IMR-90 (cell line): ENCODE results near the gene DHCR7. TPM values are rescaled to one million over a fixed set of nuclear protein-coding genes. Genes with fewer than 3 reads are reported as not detected.

Experiments
- ATAC-seq: fragments of 200-7000 bp; cut with Tn5 transposase; 2 replicates; pipeline ENCODE4 v1.9.1; 2020; ENCODE audit warnings: low read depth, mild to moderate bottlenecking, moderate library complexity
- Bru-seq: library from RNA; stranded (reverse); fragments of 400-500 nt; gene quantifications from one replicate; lab custom pipeline; 2021; lab: Mats Ljungman, UMichigan
- BruChase-seq, 2 experiments: library from RNA; stranded (reverse); fragments of 400-500 nt; gene quantifications; one replicate each; lab custom pipeline; 2021; lab: Mats Ljungman, UMichigan
- BruUV-seq: library from RNA; stranded (reverse); fragments of 400-500 nt; replicated peaks from 2 replicates; lab custom pipeline; 2021; lab: Mats Ljungman, UMichigan
- CTCF ChIA-PET: fragments of 300-600 bp; formaldehyde crosslinking; extraction: SDS; loops from one replicate; lab custom pipeline; 2021; ENCODE audit warnings: antibody characterized with exemption; lab: Yijun Ruan, JAX
- POLR2A ChIA-PET: fragments of 300-600 bp; sonication (Branson Sonifier 250); formaldehyde crosslinking; loops from one replicate; lab custom pipeline; 2022; ENCODE audit warnings: antibody characterized with exemption; ENCODE audit not compliant: unreplicated experiment; lab: Charles Lee
- DNase-seq: peaks from one replicate; pipeline ENCODE4 v3.0.0; 2013
- H2AFZ ChIP-seq: replicated peaks from 2 replicates; pipeline ENCODE3; 2013; ENCODE audit warnings: low read length, mild to moderate bottlenecking; ENCODE audit not compliant: poor library complexity
- H2AK5ac ChIP-seq: 2 replicates; pipeline ENCODE4 v1.6.1; 2013; ENCODE audit warnings: low read depth, low read length, inconsistent platforms
- H2AK9ac ChIP-seq: replicated peaks from 2 replicates; pipeline ENCODE3; 2013; ENCODE audit warnings: mild to moderate bottlenecking, low read depth, low read length, moderate library complexity; ENCODE audit not compliant: poor library complexity
- H2BK120ac ChIP-seq: 2 replicates; pipeline ENCODE4 v1.6.1; 2013; ENCODE audit warnings: low read depth, low read length, inconsistent platforms
- H2BK15ac ChIP-seq: 3 replicates; pipeline ENCODE4 v1.6.1; 2013; ENCODE audit warnings: low read depth, low read length, inconsistent platforms
- H2BK20ac ChIP-seq: 2 replicates; pipeline ENCODE4 v1.6.1; 2013; ENCODE audit warnings: low read depth, mild to moderate bottlenecking, inconsistent platforms, low read length, moderate library complexity
- H2BK5ac ChIP-seq: 2 replicates; pipeline ENCODE4 v1.6.1; 2013; ENCODE audit warnings: mild to moderate bottlenecking, low read depth, low read length, inconsistent platforms; ENCODE audit not compliant: poor library complexity, severe bottlenecking
- H3K14ac ChIP-seq: replicated peaks from 2 replicates; pipeline ENCODE4 v1.6.1; 2013; ENCODE audit warnings: low read depth, low read length, inconsistent platforms
- H3K18ac ChIP-seq: 2 replicates; pipeline ENCODE4 v1.6.1; 2013; ENCODE audit warnings: low read depth, low read length, control low read depth
- H3K23ac ChIP-seq: 2 replicates; pipeline ENCODE4 v1.6.1; 2013; ENCODE audit warnings: low read depth, low read length, inconsistent platforms
- H3K27ac ChIP-seq: 2 replicates; pipeline ENCODE4 v1.5.1; 2013; ENCODE audit warnings: mild to moderate bottlenecking, control low read depth, low read length; ENCODE audit not compliant: insufficient read depth
- H3K27me3 ChIP-seq: 2 replicates; pipeline ENCODE4 v1.6.1; 2013; ENCODE audit warnings: low read length; ENCODE audit not compliant: control insufficient read depth, insufficient read depth
- H3K36me3 ChIP-seq: 2 replicates; pipeline ENCODE4 v1.6.1; 2013; ENCODE audit warnings: low read length, mixed read lengths; ENCODE audit not compliant: control insufficient read depth, insufficient read depth
- H3K4ac ChIP-seq: 2 replicates; pipeline ENCODE4 v1.6.1; 2013; ENCODE audit warnings: low read depth, low read length, inconsistent platforms
- H3K4me1 ChIP-seq: 2 replicates; pipeline ENCODE4 v1.6.1; 2013; ENCODE audit warnings: low read length, mixed read lengths; ENCODE audit not compliant: control insufficient read depth, insufficient read depth
- H3K4me2 ChIP-seq: 2 replicates; pipeline ENCODE4 v1.6.1; 2013; ENCODE audit warnings: low read depth, mild to moderate bottlenecking, control low read depth, low read length, moderate library complexity
- H3K4me3 ChIP-seq: 2 replicates; pipeline ENCODE4 v1.5.1; 2013; ENCODE audit warnings: low read depth, mild to moderate bottlenecking, control low read depth, low read length, moderate library complexity; ENCODE audit not compliant: insufficient read depth
- H3K56ac ChIP-seq: 2 replicates; pipeline ENCODE4 v1.6.1; 2013; ENCODE audit warnings: low read length, inconsistent platforms; ENCODE audit not compliant: insufficient read depth; ENCODE audit errors: extremely low read depth
- H3K79me1 ChIP-seq, 2 experiments: 2 replicates each; pipeline ENCODE4 v1.6.1; 2013; ENCODE audit warnings: low read length in 2 of 2, inconsistent platforms in 1 of 2, low read depth in 1 of 2
- H3K9ac ChIP-seq: 2 replicates; pipeline ENCODE4 v1.6.1; 2013; ENCODE audit warnings: low read depth, low read length, control low read depth
- H3K9me1 ChIP-seq: 2 replicates; pipeline ENCODE4 v1.6.1; 2013; ENCODE audit warnings: low read length, inconsistent platforms; ENCODE audit not compliant: insufficient read depth
- H3K9me3 ChIP-seq: 2 replicates; pipeline ENCODE4 v1.6.1; 2013; ENCODE audit warnings: low read length; ENCODE audit not compliant: control insufficient read depth, insufficient read depth
- H4K20me1 ChIP-seq: 2 replicates; pipeline ENCODE4 v1.6.1; 2013; ENCODE audit warnings: low read length, inconsistent platforms; ENCODE audit not compliant: insufficient read depth
- H4K5ac ChIP-seq: 2 replicates; pipeline ENCODE4 v1.6.1; 2013; ENCODE audit warnings: mild to moderate bottlenecking, low read depth, low read length, control low read depth
- H4K8ac ChIP-seq, 2 experiments: 2 replicates each; pipeline ENCODE4 v1.6.1; 2013; ENCODE audit warnings: low read depth in 2 of 2, low read length in 2 of 2, control low read depth in 1 of 2, inconsistent platforms in 1 of 2
- H4K91ac ChIP-seq: 2 replicates; pipeline ENCODE4 v1.6.1; 2013; ENCODE audit warnings: low read depth, low read length, inconsistent platforms; ENCODE audit not compliant: insufficient read depth
- BHLHE40 ChIP-seq: fragments of 150-350 bp; IDR thresholded peaks from 2 replicates; pipeline ENCODE4 v1.6.1; 2016; ENCODE audit warnings: mild to moderate bottlenecking, low read depth, low read length
- CEBPB ChIP-seq: IDR thresholded peaks from 2 replicates; pipeline ENCODE4 v1.6.1; 2012; ENCODE audit warnings: low read depth, low read length, improper control_type of control experiment
- CHD1 ChIP-seq: IDR thresholded peaks from 2 replicates; pipeline ENCODE4 v1.6.1; 2012; ENCODE audit warnings: low read depth, low read length, improper control_type of control experiment
- ELK1 ChIP-seq: fragments of 150-350 bp; IDR thresholded peaks from 2 replicates; pipeline ENCODE4 v1.6.1; 2016; ENCODE audit warnings: low read depth, mild to moderate bottlenecking, low read length, moderate library complexity, borderline replicate concordance
- FOS ChIP-seq: fragments of 150-350 bp; IDR thresholded peaks from 2 replicates; pipeline ENCODE4 v1.6.1; 2016; ENCODE audit warnings: low read depth, low read length
- MAFK ChIP-seq: IDR thresholded peaks from 2 replicates; pipeline ENCODE4 v1.6.1; 2012; ENCODE audit warnings: low read depth, low read length, improper control_type of control experiment
- MAZ ChIP-seq: IDR thresholded peaks from 2 replicates; pipeline ENCODE4 v1.6.1; 2012; ENCODE audit warnings: low read depth, mild to moderate bottlenecking, low read length, improper control_type of control experiment, moderate library complexity, borderline replicate concordance
- MXI1 ChIP-seq: IDR thresholded peaks from 2 replicates; pipeline ENCODE4 v1.6.1; 2012; ENCODE audit warnings: low read depth, mild to moderate bottlenecking, low read length, moderate library complexity, borderline replicate concordance
- NFE2L2 ChIP-seq: fragments of 150-350 bp; IDR thresholded peaks from 2 replicates; pipeline ENCODE4 v1.6.1; 2016; ENCODE audit warnings: low read depth, mild to moderate bottlenecking, low read length
- POLR2A ChIP-seq: IDR thresholded peaks from 2 replicates; pipeline ENCODE4 v1.6.1; 2012; ENCODE audit warnings: mild to moderate bottlenecking, low read depth, low read length
- RAD21 ChIP-seq: IDR thresholded peaks from 2 replicates; pipeline ENCODE4 v1.6.1; 2012; ENCODE audit warnings: low read length, improper control_type of control experiment
- RCOR1 ChIP-seq: IDR thresholded peaks from 2 replicates; pipeline ENCODE4 v1.6.1; 2012; ENCODE audit warnings: mild to moderate bottlenecking, low read length, improper control_type of control experiment; ENCODE audit not compliant: insufficient replicate concordance
- RFX5 ChIP-seq: IDR thresholded peaks from 2 replicates; pipeline ENCODE4 v1.8.0; 2012; ENCODE audit warnings: low read depth, mild to moderate bottlenecking, low read length, moderate library complexity
- USF2 ChIP-seq: fragments of 150-350 bp; IDR thresholded peaks from 2 replicates; pipeline ENCODE4 v1.6.1; 2017; ENCODE audit warnings: mild to moderate bottlenecking, antibody characterized with exemption, low read length, low read depth
- WGBS, 2 experiments: methylation state at CpG; one replicate each; pipeline versions ENCODE4 v1.1.5 to v1.1.7; 2013; ENCODE audit warnings: missing lambda C conversion rate in 2 of 2; ENCODE audit not compliant: insufficient read length in 1 of 2; ENCODE audit errors: extremely low coverage in 2 of 2; 5-methylcytosine and 5-hydroxymethylcytosine counted together
- dilution Hi-C: fragments of 300-500 bp; cut with HindIII; formaldehyde crosslinking; loops from one replicate; pipeline ENCODE4 v1.14.3; 2018; ENCODE audit warnings: low sequenced_read_pairs; ENCODE audit not compliant: unreplicated experiment
- in situ Hi-C: fragments of 300-500 bp; cut with MboI; formaldehyde crosslinking; loops from 3 replicates; pipeline ENCODE4 v1.14.3; 2019; ENCODE audit warnings: low sequenced_read_pairs, inconsistent platforms, mixed read lengths
- intact Hi-C: fragments of 100-400 bp; cut with micrococcal nuclease; formaldehyde crosslinking; loops from 2 replicates; pipeline ENCODE4 v1.10.0; 2022
- long read RNA-seq: library from polyadenylated mRNA; unstranded; transcript quantifications from one replicate; pipeline ENCODE4 v2.0.0, GENCODE V29; 2021; ENCODE audit not compliant: unreplicated experiment
- polyA plus RNA-seq, 3 experiments: library from polyadenylated mRNA; depleted of rRNA; stranded (reverse); fragments of >200 nt; gene quantifications; 2 replicates each; pipeline ENCODE4 v1.2.3, GENCODE V29; 2012; ENCODE audit warnings: low replicate concordance in 1 of 3
- total RNA-seq: library from RNA; depleted of rRNA; stranded (reverse); fragments of >200 nt; gene quantifications from 2 replicates; pipeline ENCODE4 v1.2.3, GENCODE V29; 2012; rRNA removed

DHCR7 gene
- total RNA-seq (20.0 and 22.0 TPM in 2 replicates), polyA plus RNA-seq (2012; rRNA removed) (43.2 and 43.3 TPM in 2 replicates), Bru-seq, nascent RNA (percentile 40 among the genes with signal in this experiment), BruChase-seq, experiment 1, labeled RNA remaining after a 6-hour chase (percentile 50 among the genes with signal in this experiment), BruChase-seq, experiment 2, labeled RNA remaining after a 2-hour chase (percentile 43 among the genes with signal in this experiment)
- polyA plus RNA-seq (2012; cell fraction: cytosol; rRNA removed): 25.7 and 56.1 TPM in 2 replicates
- 22.6 and 38.0 TPM in 2 replicates for polyA plus RNA-seq (2012; cell fraction: nucleus; rRNA removed; ENCODE audit: low replicate concordance)
- long read RNA-seq, transcript DHCR7-201 (9 exons, 2,666 nt): major isoform, 35 of 58 reads
- long read RNA-seq, partial matches to known transcripts: 18 of 58 reads
- long read RNA-seq, other reads (novel, unspliced or antisense): 4 of 58 reads

GRCh38 chr11:71448257-71449171, at the start of gene DHCR7:
TSS of gene DHCR7 (minus strand) at chr11:71448393. CDS start at chr11:71444952, 3,441 bp downstream.
- Histone ChIP-seq H3K4me3 (peak within 1 kb of the TSS; percentile 87), H2AK5ac (peak within 1 kb of the TSS; percentile 88), H3K23ac (peak within 1 kb of the TSS; percentile 92), H3K4me2 (peak within 1 kb of the TSS; percentile 91), H2BK15ac (no peak within 1 kb of the TSS), H3K36me3 (peaks cover 5% of the 10 kb centered on the region; the same call in 1 of the 2 replicates), H3K9me1 (no peaks in the 10 kb centered on the region), H4K8ac (peak within 1 kb of the TSS; percentile 58 to 92; a peak in 3 of 4 replicates), H2BK5ac (peak within 1 kb of the TSS; percentile 57), H4K20me1 (peaks cover 4% of the 10 kb centered on the region; the same call in 1 of the 2 replicates), H3K79me1 (peaks cover 7 to 19% of the 10 kb centered on the region in 2 experiments; a peak in 3 of 4 replicates), H2BK120ac (peak within 1 kb of the TSS; percentile 43; the same call in 1 of the 2 replicates), H3K27ac (peak within 1 kb of the TSS; percentile 47), H3K14ac (peak within 1 kb of the TSS; percentile 91), H4K5ac (peak within 1 kb of the TSS; percentile 46; the same call in 1 of the 2 replicates), H3K4ac (peak within 1 kb of the TSS; percentile 88), H4K91ac (peak within 1 kb of the TSS; percentile 72; the same call in 1 of the 2 replicates), H3K18ac (peak within 1 kb of the TSS; percentile 45), H2BK20ac (no peak within 1 kb of the TSS), H2AFZ (peak within 1 kb of the TSS; percentile 99), H3K56ac (peak within 1 kb of the TSS; percentile 53; the same call in 1 of the 2 replicates), H3K4me1 (peaks cover 5% of the 10 kb centered on the region), H3K9ac (peak within 1 kb of the TSS; percentile 70), H3K27me3 (no peaks in the 10 kb centered on the region), H3K9me3 (no peaks in the 10 kb centered on the region), H2AK9ac (peak within 1 kb of the TSS; percentile 99)
- 0% methylated on average over 32 of the region's 78 CpGs; no CpG with 5 or more reads in 1 of the 2 experiments for WGBS, 2 experiments
- dilution Hi-C loops: no loop called here
- DNase-seq: peak; percentile 93
- intact Hi-C loops: no loop called here
- BruUV-seq: no TSS peak
- in situ Hi-C loops: no loop called here
- POLR2A ChIA-PET: no interaction called here
- CTCF ChIA-PET: no interaction called here
- peak; percentile 88 for ATAC-seq
- TF ChIP-seq MAFK (no peak), POLR2A (no peak), MAZ (peak; percentile 66; the same call in 1 of the 2 replicates), FOS (peak; percentile 74), RFX5 (no peak), USF2 (peak; percentile 90), BHLHE40 (peak; percentile 37; the same call in 1 of the 2 replicates), CEBPB (no peak), ELK1 (no peak), CHD1 (no peak), RAD21 (no peak), NFE2L2 (no peak), MXI1 (peak; percentile 88), RCOR1 (no peak)
